ENCODE results near the gene C19orf38.
"Not testable (repeated sequence)": the region's sequence is repeated elsewhere in the genome, so short reads cannot be mapped to it uniquely, and the experiment has no call there.

Gene C19orf38

GRCh38 chr19:10876459-10877240 is 28.4 kb downstream of the C19orf38 start:
- no peaks in the 10 kb centered on the region for H4K20me1 ChIP-seq (ENCODE audit: insufficient read depth)
- TF ChIP-seq CTCF (conservative IDR thresholded peaks at IDR 0.05; ENCODE audit: low read depth, low read length) = no peak
- H3K27me3 ChIP-seq (ENCODE audit: insufficient read depth, low read depth) = no peaks in the 10 kb centered on the region
- peaks cover 50% of the 10 kb centered on the region for H3K4me1 ChIP-seq (ENCODE audit: low read depth, poor library complexity, severe bottlenecking)
- H3K9ac ChIP-seq = no peak overlapping the region
- H2AFZ ChIP-seq (ENCODE audit: low read depth) = no peak overlapping the region
- no peaks in the 10 kb centered on the region for H3K36me3 ChIP-seq (ENCODE audit: insufficient read depth)
- H3K4me2 ChIP-seq = no peak overlapping the region
- H3K4me3 ChIP-seq (IDR thresholded peaks at IDR 0.05; ENCODE audit: insufficient read depth, low read depth, low read length) = no peak overlapping the region
- H3K79me2 ChIP-seq (ENCODE audit: insufficient read depth, low read depth) = peaks cover 87% of the 10 kb centered on the region
- no peak overlapping the region for H3K27ac ChIP-seq

GRCh38 chr19:10877608-10878007 is 29.4 kb downstream of the C19orf38 start:
- H3K9ac ChIP-seq; H4K20me1 ChIP-seq (ENCODE audit: insufficient read depth); H2AFZ ChIP-seq (ENCODE audit: low read depth); H3K4me3 ChIP-seq (IDR thresholded peaks at IDR 0.05; ENCODE audit: insufficient read depth, low read depth, low read length); H3K27me3 ChIP-seq (ENCODE audit: insufficient read depth, low read depth); H3K27ac ChIP-seq; H3K36me3 ChIP-seq (ENCODE audit: insufficient read depth): not testable (repeated sequence)
- peaks cover 88% of the 10 kb centered on the region for H3K79me2 ChIP-seq (ENCODE audit: insufficient read depth, low read depth)
- H3K4me2 ChIP-seq = peak overlapping the region; percentile 47; the same call in 1 of the 2 replicates
- peaks cover 50% of the 10 kb centered on the region for H3K4me1 ChIP-seq (ENCODE audit: low read depth, poor library complexity, severe bottlenecking)

- no peak for TF ChIP-seq CTCF (conservative IDR thresholded peaks at IDR 0.05; ENCODE audit: low read depth, low read length)
- Histone ChIP-seq H3K79me2 (ENCODE audit: insufficient read depth, low read depth) (peaks cover 81% of the 10 kb centered on the region), H3K9ac (no peak overlapping the region), H2AFZ (ENCODE audit: low read depth) (no peak overlapping the region), H4K20me1 (ENCODE audit: insufficient read depth) (no peaks in the 10 kb centered on the region), H3K36me3 (ENCODE audit: insufficient read depth) (no peaks in the 10 kb centered on the region), H3K27ac (peak overlapping the region; percentile 24; the same call in 1 of the 2 replicates), H3K4me1 (ENCODE audit: low read depth, poor library complexity, severe bottlenecking) (peaks cover 43% of the 10 kb centered on the region), H3K4me2 (peak overlapping the region; percentile 47), H3K4me3 (IDR thresholded peaks at IDR 0.05; ENCODE audit: insufficient read depth, low read depth, low read length) (no peak overlapping the region), H3K27me3 (ENCODE audit: insufficient read depth, low read depth) (no peaks in the 10 kb centered on the region)
Measured at GRCh38 chr19:10878253-10878652, 30.0 kb downstream of the C19orf38 start.

- Histone ChIP-seq H3K27ac (no peak overlapping the region), H2AFZ (ENCODE audit: low read depth) (no peak overlapping the region), H4K20me1 (ENCODE audit: insufficient read depth) (no peaks in the 10 kb centered on the region), H3K36me3 (ENCODE audit: insufficient read depth) (no peaks in the 10 kb centered on the region), H3K9ac (no peak overlapping the region), H3K4me1 (ENCODE audit: low read depth, poor library complexity, severe bottlenecking) (peaks cover 32% of the 10 kb centered on the region), H3K4me3 (IDR thresholded peaks at IDR 0.05; ENCODE audit: insufficient read depth, low read depth, low read length) (no peak overlapping the region), H3K4me2 (no peak overlapping the region), H3K27me3 (ENCODE audit: insufficient read depth, low read depth) (no peaks in the 10 kb centered on the region), H3K79me2 (ENCODE audit: insufficient read depth, low read depth) (peaks cover 55% of the 10 kb centered on the region)
- TF ChIP-seq CTCF (conservative IDR thresholded peaks at IDR 0.05; ENCODE audit: low read depth, low read length) = no peak
Measured at GRCh38 chr19:10881403-10882107, 33.3 kb downstream of the C19orf38 start.

GRCh38 chr19:10882108-10882457 is 33.9 kb downstream of the C19orf38 start:
- no peak for TF ChIP-seq CTCF (conservative IDR thresholded peaks at IDR 0.05; ENCODE audit: low read depth, low read length)
- Histone ChIP-seq H2AFZ (ENCODE audit: low read depth) (no peak overlapping the region), H3K36me3 (ENCODE audit: insufficient read depth) (no peaks in the 10 kb centered on the region), H3K4me2 (no peak overlapping the region), H3K27ac (no peak overlapping the region), H3K4me3 (IDR thresholded peaks at IDR 0.05; ENCODE audit: insufficient read depth, low read depth, low read length) (no peak overlapping the region), H3K79me2 (ENCODE audit: insufficient read depth, low read depth) (peaks cover 51% of the 10 kb centered on the region), H4K20me1 (ENCODE audit: insufficient read depth) (no peaks in the 10 kb centered on the region), H3K9ac (no peak overlapping the region), H3K4me1 (ENCODE audit: low read depth, poor library complexity, severe bottlenecking) (peaks cover 29% of the 10 kb centered on the region), H3K27me3 (ENCODE audit: insufficient read depth, low read depth) (no peaks in the 10 kb centered on the region)

All from KMS-11 (cell line).